Keratinocyte (primary cell): Measurements from ENCODE around the gene NCL. TPM values are rescaled to one million over a fixed set of nuclear protein-coding genes. Genes with fewer than 3 reads are reported as not detected.

Source experiments
- DNase-seq: peaks from one replicate; pipeline ENCODE4 v3.0.0-alpha.2; 2011; ENCODE audit warnings: low read depth, missing footprints, low spot score
- FAIRE-seq: peaks from 2 replicates; lab custom pipeline; 2011; peaks lifted over from hg19 to GRCh38; lab: Jason Lieb, UNC
- H2AFZ ChIP-seq: 2 replicates; pipeline ENCODE4 v1.6.0; 2012; ENCODE audit warnings: low read length, control low read depth, inconsistent platforms; ENCODE audit not compliant: control insufficient read depth
- H3K27ac ChIP-seq: 2 replicates; pipeline ENCODE4 v1.5.1; 2011; ENCODE audit warnings: low read length; ENCODE audit not compliant: control insufficient read depth, insufficient read depth
- H3K27me3 ChIP-seq: 3 replicates; pipeline ENCODE4 v1.6.0; 2011; ENCODE audit warnings: low read length; ENCODE audit not compliant: control insufficient read depth, insufficient read depth; ENCODE audit errors: extremely low read depth
- H3K36me3 ChIP-seq, 2 experiments: 2 replicates in 1 of 2; 3 replicates in 1 of 2; pipeline ENCODE4 v1.5.1; 2011; ENCODE audit warnings: low read length in 2 of 2, mild to moderate bottlenecking in 1 of 2; ENCODE audit not compliant: control insufficient read depth in 2 of 2, insufficient read depth in 2 of 2; ENCODE audit errors: extremely low read depth in 1 of 2
- H3K4me1 ChIP-seq: 3 replicates; pipeline ENCODE4 v1.5.1; 2011; ENCODE audit warnings: low read length; ENCODE audit not compliant: control insufficient read depth, insufficient read depth; ENCODE audit errors: extremely low read depth
- H3K4me2 ChIP-seq: 3 replicates; pipeline ENCODE4 v1.6.0; 2011; ENCODE audit warnings: low read depth, low read length; ENCODE audit not compliant: control insufficient read depth, insufficient read depth; ENCODE audit errors: extremely low read depth
- H3K4me3 ChIP-seq, 3 experiments: fragments of 200-600 bp in 1 of 3; sonication (generic) in 1 of 3; 2 replicates in 2 of 3; 3 replicates in 1 of 3; pipeline ENCODE4 v1.5.1; 2011 to 2016; ENCODE audit warnings: low read length in 3 of 3, mild to moderate bottlenecking in 3 of 3, control low read depth in 2 of 3, inconsistent platforms in 1 of 3, low read depth in 1 of 3, mixed read lengths in 1 of 3, mixed run types in 1 of 3, moderate library complexity in 1 of 3; ENCODE audit not compliant: control insufficient read depth in 2 of 3, insufficient read depth in 2 of 3; ENCODE audit errors: extremely low read depth in 1 of 3
- H3K79me2 ChIP-seq: 2 replicates; pipeline ENCODE4 v1.6.0; 2012; ENCODE audit warnings: low read length; ENCODE audit not compliant: control insufficient read depth, insufficient read depth
- H3K9ac ChIP-seq: 3 replicates; pipeline ENCODE4 v1.6.0; 2011; ENCODE audit warnings: low read length; ENCODE audit not compliant: control insufficient read depth, insufficient read depth; ENCODE audit errors: extremely low read depth
- H3K9me1 ChIP-seq: 3 replicates; pipeline ENCODE4 v1.6.0; 2011; ENCODE audit warnings: low read length; ENCODE audit not compliant: control insufficient read depth, insufficient read depth; ENCODE audit errors: extremely low read depth
- H3K9me3 ChIP-seq: 2 replicates; pipeline ENCODE4 v1.5.1; 2012; ENCODE audit warnings: low read depth, low read length; ENCODE audit not compliant: control insufficient read depth
- H4K20me1 ChIP-seq: 3 replicates; pipeline ENCODE4 v1.6.0; 2011; ENCODE audit warnings: low read length; ENCODE audit not compliant: control insufficient read depth, insufficient read depth; ENCODE audit errors: extremely low read depth
- EZH2 ChIP-seq: IDR thresholded peaks from one replicate; pipeline ENCODE4 v1.6.1; 2012; ENCODE audit warnings: inconsistent platforms, mild to moderate bottlenecking, low read length, moderate library complexity
- dilution Hi-C: fragments of 300-500 bp; cut with MboI; formaldehyde crosslinking; loops from one replicate; pipeline ENCODE4 v1.7.0; 2020; ENCODE audit warnings: low sequenced_read_pairs; ENCODE audit not compliant: extremely low pct_ligation_motif_present
- polyA plus RNA-seq, 5 experiments: library from polyadenylated mRNA; depleted of rRNA in 3 of 5; stranded (reverse) in 3 of 5; stranded (forward) in 1 of 5; unstranded in 1 of 5; fragments of >200 nt; gene quantifications; 1 replicate in 1 of 5; 2 replicates in 3 of 5; 3 replicates in 1 of 5; pipeline versions ENCODE4 v1.2.1 to v1.2.3, GENCODE V29; 2011 to 2012; ENCODE audit warnings: missing spikeins in 2 of 5, low read depth in 1 of 5, low replicate concordance in 1 of 5
- TF ChIP-seq, protein P1 (sequence below), 3 experiments: IDR thresholded peaks in 1 of 3; conservative IDR thresholded peaks in 1 of 3; optimal IDR thresholded peaks in 1 of 3; 2 replicates in 2 of 3; 3 replicates in 1 of 3; pipeline versions ENCODE3 to v1.5.1; 2011; ENCODE audit warnings: low read length in 3 of 3, mild to moderate bottlenecking in 3 of 3, moderate library complexity in 2 of 3, control low read depth in 1 of 3, inconsistent platforms in 1 of 3; ENCODE audit not compliant: insufficient read depth in 2 of 3; ENCODE audit errors: extremely low read depth in 1 of 3

Gene NCL
- polyA plus RNA-seq, 1 donor (not counting 4 experiments of a cell fraction or from before 2014, with no cell fraction given): 247 TPM

DNA sequence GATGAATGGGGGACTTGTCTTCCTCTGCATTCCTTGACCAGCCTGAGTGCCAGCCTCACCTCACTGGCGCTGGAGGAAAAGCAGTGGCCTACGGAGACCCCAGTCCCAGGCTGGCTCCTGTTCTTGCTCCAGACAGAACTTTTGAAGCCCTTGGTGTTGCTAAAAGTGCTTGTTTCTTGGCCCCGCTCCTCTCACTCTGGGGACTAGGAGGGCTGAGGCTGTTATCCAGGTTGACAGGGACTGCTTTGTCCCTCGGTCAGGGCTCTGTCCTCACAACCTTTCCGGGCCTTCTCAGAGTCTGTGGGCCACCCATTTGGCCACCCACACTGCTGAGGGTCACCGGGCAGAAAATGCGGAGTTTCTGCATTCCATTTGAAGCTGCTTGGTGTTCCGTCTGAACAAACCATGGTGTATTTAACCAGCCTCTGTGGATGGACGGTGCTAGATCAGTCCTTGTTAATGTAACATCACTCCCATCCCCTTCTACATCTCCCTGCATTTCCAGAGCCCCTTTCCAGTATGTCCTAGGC, 43.2 kb downstream of the NCL start:
- dilution Hi-C loops: no loop called here
- Histone ChIP-seq H3K36me3 (no peaks in the 10 kb centered on the region), H3K4me2 (no peak overlapping the region), H3K4me3 (no peak overlapping the region), H4K20me1 (no peaks in the 10 kb centered on the region), H3K4me1 (peaks cover 3% of the 10 kb centered on the region), H2AFZ (no peak overlapping the region), H3K27ac (no peak overlapping the region), H3K27me3 (no peaks in the 10 kb centered on the region), H3K9me3 (no peaks in the 10 kb centered on the region), H3K9me1 (no peaks in the 10 kb centered on the region), H3K79me2 (no peaks in the 10 kb centered on the region), H3K9ac (no peak overlapping the region)
- TF ChIP-seq, protein P1, sequence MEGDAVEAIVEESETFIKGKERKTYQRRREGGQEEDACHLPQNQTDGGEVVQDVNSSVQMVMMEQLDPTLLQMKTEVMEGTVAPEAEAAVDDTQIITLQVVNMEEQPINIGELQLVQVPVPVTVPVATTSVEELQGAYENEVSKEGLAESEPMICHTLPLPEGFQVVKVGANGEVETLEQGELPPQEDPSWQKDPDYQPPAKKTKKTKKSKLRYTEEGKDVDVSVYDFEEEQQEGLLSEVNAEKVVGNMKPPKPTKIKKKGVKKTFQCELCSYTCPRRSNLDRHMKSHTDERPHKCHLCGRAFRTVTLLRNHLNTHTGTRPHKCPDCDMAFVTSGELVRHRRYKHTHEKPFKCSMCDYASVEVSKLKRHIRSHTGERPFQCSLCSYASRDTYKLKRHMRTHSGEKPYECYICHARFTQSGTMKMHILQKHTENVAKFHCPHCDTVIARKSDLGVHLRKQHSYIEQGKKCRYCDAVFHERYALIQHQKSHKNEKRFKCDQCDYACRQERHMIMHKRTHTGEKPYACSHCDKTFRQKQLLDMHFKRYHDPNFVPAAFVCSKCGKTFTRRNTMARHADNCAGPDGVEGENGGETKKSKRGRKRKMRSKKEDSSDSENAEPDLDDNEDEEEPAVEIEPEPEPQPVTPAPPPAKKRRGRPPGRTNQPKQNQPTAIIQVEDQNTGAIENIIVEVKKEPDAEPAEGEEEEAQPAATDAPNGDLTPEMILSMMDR (optimal IDR thresholded peaks at IDR 0.05 in 1 of 3, IDR thresholded peaks at IDR 0.05 in 1 of 3, conservative IDR thresholded peaks at IDR 0.05 in 1 of 3; ENCODE audit: extremely low read depth in 1 of 3, insufficient read depth in 2 of 3, low read length in 3 of 3): no peak
- TF ChIP-seq EZH2: no peak
- no peak for DNase-seq
- no peak for FAIRE-seq

DNA sequence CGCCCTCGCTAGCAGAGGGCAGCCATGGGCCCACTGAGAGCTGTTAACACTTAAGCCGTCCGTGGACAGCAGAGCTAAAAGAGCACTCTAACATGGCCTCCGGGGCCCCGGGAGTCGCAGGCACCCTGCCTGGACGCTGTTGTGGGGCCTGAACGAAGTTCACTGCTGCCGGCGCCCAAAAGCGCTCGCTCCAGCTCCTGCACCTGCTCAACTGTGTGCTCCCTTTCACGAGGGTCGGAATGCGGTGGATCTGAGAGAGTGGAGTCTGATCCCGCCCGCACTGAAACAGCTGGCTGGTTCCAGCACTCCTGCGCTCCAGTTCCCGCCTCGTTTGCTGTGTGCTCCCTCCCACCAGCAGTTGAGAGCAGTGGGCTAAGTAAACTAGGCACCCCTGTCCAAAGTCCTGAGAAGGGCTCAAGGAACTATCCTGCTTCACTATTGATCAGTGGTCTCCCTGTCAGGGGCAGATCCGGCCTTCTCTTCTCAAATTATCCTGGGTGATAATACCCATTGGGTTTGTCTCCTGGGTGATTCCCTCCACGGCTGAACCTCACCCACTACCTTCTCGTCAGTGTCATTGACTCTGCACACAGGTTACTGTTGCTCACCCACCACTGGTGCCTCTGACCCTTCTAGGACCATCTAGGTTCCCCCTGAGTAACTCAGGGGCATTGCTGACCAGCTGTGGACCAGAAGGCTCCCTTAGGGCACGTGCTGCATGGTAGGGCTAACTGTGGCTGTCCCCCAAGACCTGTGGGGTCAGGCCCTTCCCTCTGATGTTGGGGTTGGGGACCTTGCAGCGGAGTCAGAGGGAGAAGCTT, 45.3 kb downstream of the NCL start:
- H3K79me2 ChIP-seq: no peaks in the 10 kb centered on the region
- H3K4me1 ChIP-seq: no peaks in the 10 kb centered on the region
- no peaks in the 10 kb centered on the region for H3K27me3 ChIP-seq
- TF ChIP-seq EZH2: no peak
- TF ChIP-seq, protein P1 (optimal IDR thresholded peaks at IDR 0.05 in 1 of 3, IDR thresholded peaks at IDR 0.05 in 1 of 3, conservative IDR thresholded peaks at IDR 0.05 in 1 of 3; ENCODE audit: extremely low read depth in 1 of 3, insufficient read depth in 2 of 3, low read length in 3 of 3): no peak
- H3K36me3 ChIP-seq: no peaks in the 10 kb centered on the region
- H3K27ac ChIP-seq: no peak overlapping the region
- dilution Hi-C loops: no loop called here
- H3K9me1 ChIP-seq: no peaks in the 10 kb centered on the region
- no peaks in the 10 kb centered on the region for H3K9me3 ChIP-seq
- FAIRE-seq: no peak
- H3K9ac ChIP-seq: no peak overlapping the region
- H2AFZ ChIP-seq: no peak overlapping the region
- no peak overlapping the region for H3K4me2 ChIP-seq
- H3K4me3 ChIP-seq: no peak overlapping the region
- no peaks in the 10 kb centered on the region for H4K20me1 ChIP-seq
- DNase-seq: no peak
